HG03520 (cell line): ENCODE data around the gene LGALS3.
A peak's percentile ranks its signal among the peaks of the same experiment; 100 is the strongest.

Experiments used
- ATAC-seq: cut with Tn5 transposase; IDR thresholded peaks from one replicate; pipeline ENCODE4 v1.9.1; 2021; ENCODE audit warnings: mild to moderate bottlenecking, moderate library complexity; ENCODE audit not compliant: unreplicated experiment

The LGALS3 gene

GRCh38 chr14:55129428-55130195 lies 560 bp downstream of the LGALS3 start:
- ATAC-seq, result peak; percentile 56

- ATAC-seq, result no peak
Measured at GRCh38 chr14:55130196-55130550, 1.1 kb downstream of the LGALS3 start.

- no peak for ATAC-seq
Measured at GRCh38 chr14:55131370-55132137, 2.5 kb downstream of the LGALS3 start.

- no peak for ATAC-seq
Measured at GRCh38 chr14:55133416-55133815, 4.4 kb downstream of the LGALS3 start.

- no peak for ATAC-seq
Measured at GRCh38 chr14:55136241-55136640, 7.2 kb downstream of the LGALS3 start.

- ATAC-seq, result no peak
Measured at GRCh38 chr14:55136885-55137786, 8.1 kb downstream of the LGALS3 start.

GRCh38 chr14:55138091-55138490 lies 9.0 kb downstream of the LGALS3 start:
- no peak for ATAC-seq

- no peak for ATAC-seq
Measured at GRCh38 chr14:55139141-55139540, 10.1 kb downstream of the LGALS3 start.

GRCh38 chr14:55139696-55140509 lies 10.9 kb downstream of the LGALS3 start:
- no peak for ATAC-seq

GRCh38 chr14:55141825-55142224 lies 12.8 kb downstream of the LGALS3 start:
- ATAC-seq, result no peak

GRCh38 chr14:55142466-55142865 lies 13.4 kb downstream of the LGALS3 start:
- ATAC-seq, result no peak

- no peak for ATAC-seq
Measured at GRCh38 chr14:55146425-55146824, 17.4 kb downstream of the LGALS3 start.

GRCh38 chr14:55151601-55152000 lies 22.5 kb downstream of the LGALS3 start:
- no peak for ATAC-seq

- no peak for ATAC-seq
Measured at GRCh38 chr14:55152052-55152753, 23.2 kb downstream of the LGALS3 start.

GRCh38 chr14:55153951-55154350 lies 24.9 kb downstream of the LGALS3 start:
- no peak for ATAC-seq

GRCh38 chr14:55157080-55157479 lies 28.0 kb downstream of the LGALS3 start:
- ATAC-seq, result no peak

GRCh38 chr14:55158412-55158811 lies 29.4 kb downstream of the LGALS3 start:
- no peak for ATAC-seq

- no peak for ATAC-seq
Measured at GRCh38 chr14:55160989-55161388, 31.9 kb downstream of the LGALS3 start.

GRCh38 chr14:55170526-55170925 lies 41.5 kb downstream of the LGALS3 start:
- no peak for ATAC-seq

- no peak for ATAC-seq
Measured at GRCh38 chr14:55180006-55180405, 51.0 kb downstream of the LGALS3 start.
